Neural cell (in vitro differentiated cells): ENCODE measurements around the gene WDFY3. TPM values are rescaled to one million over a fixed set of nuclear protein-coding genes. Genes with fewer than 3 reads are reported as not detected.

ENCODE experiments used
- H2AFZ ChIP-seq: fragments of 200-600, 300-800 bp; sonication (generic), shearing (Covaris generic); 2 replicates; pipeline ENCODE4 v1.6.0; 2014; ENCODE audit warnings: low read depth, mild to moderate bottlenecking, antibody characterized with exemption, low read length, moderate library complexity
- H3F3A ChIP-seq: fragments of 200-600 bp; shearing (Covaris generic); 2 replicates; pipeline ENCODE4 v1.6.1; 2016; ENCODE audit warnings: mild to moderate bottlenecking, moderate library complexity, mixed read lengths, antibody characterized with exemption, low read length; ENCODE audit not compliant: insufficient read depth, poor library complexity, severe bottlenecking
- H3K27ac ChIP-seq: fragments of 200-600, 300-800 bp; sonication (generic), shearing (Covaris generic); 2 replicates; pipeline ENCODE4 v1.5.1; 2014; ENCODE audit warnings: mild to moderate bottlenecking, low read length, moderate library complexity
- H3K27me3 ChIP-seq: fragments of 300-800, 200-600 bp; sonication (generic), shearing (Covaris generic); 2 replicates; pipeline ENCODE4 v1.6.0; 2014; ENCODE audit warnings: mild to moderate bottlenecking, low read depth, low read length, moderate library complexity; ENCODE audit not compliant: insufficient read depth
- H3K36me3 ChIP-seq: fragments of 300-800, 200-600 bp; sonication (generic), shearing (Covaris generic); 2 replicates; pipeline ENCODE4 v1.5.1; 2014; ENCODE audit warnings: mild to moderate bottlenecking, antibody characterized with exemption, low read length, moderate library complexity; ENCODE audit not compliant: insufficient read depth
- H3K4me2 ChIP-seq: fragments of 300-800, 200-600 bp; sonication (generic), shearing (Covaris generic); 2 replicates; pipeline ENCODE4 v1.6.0; 2014; ENCODE audit warnings: mild to moderate bottlenecking, low read length
- H3K4me3 ChIP-seq: fragments of 300-800, 200-600 bp; sonication (generic), shearing (Covaris generic); 2 replicates; pipeline ENCODE4 v1.5.1; 2014; ENCODE audit warnings: mild to moderate bottlenecking, low read length, moderate library complexity
- H3K79me2 ChIP-seq: fragments of 200-600 bp; shearing (Covaris generic); replicated peaks from 2 replicates; pipeline ENCODE4 v1.6.0; 2014; ENCODE audit warnings: mild to moderate bottlenecking, low read length, moderate library complexity; ENCODE audit not compliant: insufficient read depth
- H3K9ac ChIP-seq: fragments of 300-800, 200-600 bp; sonication (generic), shearing (Covaris generic); 2 replicates; pipeline ENCODE4 v1.6.1; 2016; ENCODE audit warnings: mild to moderate bottlenecking, low read length, mixed read lengths
- H3K9me2 ChIP-seq: fragments of 200-600 bp; shearing (Covaris generic); 2 replicates; pipeline ENCODE4 v1.6.1; 2016; ENCODE audit warnings: mild to moderate bottlenecking, low read length, mixed read lengths; ENCODE audit not compliant: insufficient read depth
- H3K9me3 ChIP-seq: fragments of 200-600, 300-800 bp; sonication (generic), shearing (Covaris generic); 2 replicates; pipeline ENCODE4 v1.6.1; 2016; ENCODE audit warnings: mild to moderate bottlenecking, mixed run types, low read length, moderate library complexity, mixed read lengths
- H4K20me1 ChIP-seq: fragments of 200-600 bp; shearing (Covaris generic); 2 replicates; pipeline ENCODE4 v1.6.1; 2016; ENCODE audit warnings: mild to moderate bottlenecking, mixed run types; ENCODE audit not compliant: insufficient read depth
- EP300 ChIP-seq: fragments of 450-650 bp; conservative IDR thresholded peaks from 2 replicates; pipeline ENCODE4 v1.6.1; 2014; ENCODE audit warnings: antibody characterized with exemption, mild to moderate bottlenecking, moderate library complexity; ENCODE audit not compliant: poor library complexity, severe bottlenecking
- EZH2 ChIP-seq: fragments of 200-600, 300-800 bp; shearing (Covaris generic), sonication (generic); IDR thresholded peaks from 2 replicates; pipeline ENCODE4 v1.6.1; 2014; ENCODE audit warnings: antibody characterized with exemption, low read length, borderline replicate concordance, mild to moderate bottlenecking; ENCODE audit not compliant: insufficient read depth, poor library complexity, severe bottlenecking
- MXI1 ChIP-seq: fragments of 450-650 bp; conservative IDR thresholded peaks from 2 replicates; pipeline ENCODE4 v1.6.1; 2014; ENCODE audit warnings: antibody characterized with exemption, mild to moderate bottlenecking; ENCODE audit not compliant: poor library complexity, severe bottlenecking
- POLR2AphosphoS5 ChIP-seq: IDR thresholded peaks from 2 replicates; pipeline ENCODE4 v1.6.1; 2012
- RAD21 ChIP-seq: fragments of 450-650 bp; conservative IDR thresholded peaks from 2 replicates; pipeline ENCODE4 v1.6.1; 2014; ENCODE audit warnings: antibody characterized with exemption, mild to moderate bottlenecking, moderate library complexity
- SMC3 ChIP-seq: fragments of 450-650 bp; conservative IDR thresholded peaks from 2 replicates; pipeline ENCODE4 v1.6.1; 2014; ENCODE audit warnings: antibody characterized with exemption, mild to moderate bottlenecking, moderate library complexity; ENCODE audit not compliant: poor library complexity
- TAF1 ChIP-seq: IDR thresholded peaks from 2 replicates; pipeline ENCODE4 v1.6.1; 2012; ENCODE audit warnings: low read depth
- polyA plus RNA-seq: library from polyadenylated mRNA; depleted of rRNA; stranded (reverse); fragments of >200 nt; gene quantifications from 2 replicates; pipeline ENCODE4 v1.2.3, GENCODE V29; 2014
- TF ChIP-seq, protein P1 (sequence below): fragments of 450-650 bp; IDR thresholded peaks from 2 replicates; pipeline ENCODE4 v1.5.1; 2014; ENCODE audit warnings: antibody characterized with exemption, mild to moderate bottlenecking, moderate library complexity; ENCODE audit not compliant: poor library complexity, severe bottlenecking
- TF ChIP-seq, protein P2 (sequence below): IDR thresholded peaks from 2 replicates; pipeline ENCODE4 v1.6.1; 2012; ENCODE audit warnings: borderline replicate concordance

WDFY3 gene
- polyA plus RNA-seq, 1 donor from 2014 or later: 39.8 TPM

DNA sequence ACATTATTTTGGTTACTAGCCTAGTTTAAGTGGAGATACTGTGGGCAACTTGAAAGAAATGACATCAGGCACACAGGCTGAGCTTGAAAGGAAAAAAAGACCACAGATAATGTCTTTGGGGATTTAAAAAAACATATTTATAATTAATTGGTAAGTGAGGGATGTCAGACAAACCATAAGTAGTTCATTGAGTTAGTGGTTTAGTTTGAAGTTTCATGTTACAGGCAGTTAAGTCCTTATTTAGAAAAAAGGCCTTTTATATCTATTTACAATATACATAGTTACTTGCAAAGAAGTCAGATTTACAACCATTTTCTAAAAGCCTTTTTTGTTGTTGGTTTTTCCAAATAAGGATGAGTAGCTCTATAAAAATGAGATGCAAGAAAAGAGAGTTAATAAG is 294.3 kb downstream of the WDFY3 start:
- Histone ChIP-seq H3K27ac (no peak overlapping the region), H3K27me3 (no peaks in the 10 kb centered on the region), H3K36me3 (peaks cover 6% of the 10 kb centered on the region), H3K4me2 (no peak overlapping the region), H2AFZ (no peak overlapping the region), H3K9ac (no peak overlapping the region), H3K9me3 (no peaks in the 10 kb centered on the region), H3K4me3 (no peak overlapping the region), H4K20me1 (no peaks in the 10 kb centered on the region), H3K9me2 (no peaks in the 10 kb centered on the region), H3K79me2 (no peaks in the 10 kb centered on the region), H3F3A (no peaks in the 10 kb centered on the region)
- TF ChIP-seq POLR2AphosphoS5 (no peak), SMC3 (no peak), EZH2 (no peak), RAD21 (no peak), EP300 (no peak), TAF1 (no peak), MXI1 (no peak)
- TF ChIP-seq, protein P1, sequence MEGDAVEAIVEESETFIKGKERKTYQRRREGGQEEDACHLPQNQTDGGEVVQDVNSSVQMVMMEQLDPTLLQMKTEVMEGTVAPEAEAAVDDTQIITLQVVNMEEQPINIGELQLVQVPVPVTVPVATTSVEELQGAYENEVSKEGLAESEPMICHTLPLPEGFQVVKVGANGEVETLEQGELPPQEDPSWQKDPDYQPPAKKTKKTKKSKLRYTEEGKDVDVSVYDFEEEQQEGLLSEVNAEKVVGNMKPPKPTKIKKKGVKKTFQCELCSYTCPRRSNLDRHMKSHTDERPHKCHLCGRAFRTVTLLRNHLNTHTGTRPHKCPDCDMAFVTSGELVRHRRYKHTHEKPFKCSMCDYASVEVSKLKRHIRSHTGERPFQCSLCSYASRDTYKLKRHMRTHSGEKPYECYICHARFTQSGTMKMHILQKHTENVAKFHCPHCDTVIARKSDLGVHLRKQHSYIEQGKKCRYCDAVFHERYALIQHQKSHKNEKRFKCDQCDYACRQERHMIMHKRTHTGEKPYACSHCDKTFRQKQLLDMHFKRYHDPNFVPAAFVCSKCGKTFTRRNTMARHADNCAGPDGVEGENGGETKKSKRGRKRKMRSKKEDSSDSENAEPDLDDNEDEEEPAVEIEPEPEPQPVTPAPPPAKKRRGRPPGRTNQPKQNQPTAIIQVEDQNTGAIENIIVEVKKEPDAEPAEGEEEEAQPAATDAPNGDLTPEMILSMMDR: no peak
- TF ChIP-seq, protein P2, sequence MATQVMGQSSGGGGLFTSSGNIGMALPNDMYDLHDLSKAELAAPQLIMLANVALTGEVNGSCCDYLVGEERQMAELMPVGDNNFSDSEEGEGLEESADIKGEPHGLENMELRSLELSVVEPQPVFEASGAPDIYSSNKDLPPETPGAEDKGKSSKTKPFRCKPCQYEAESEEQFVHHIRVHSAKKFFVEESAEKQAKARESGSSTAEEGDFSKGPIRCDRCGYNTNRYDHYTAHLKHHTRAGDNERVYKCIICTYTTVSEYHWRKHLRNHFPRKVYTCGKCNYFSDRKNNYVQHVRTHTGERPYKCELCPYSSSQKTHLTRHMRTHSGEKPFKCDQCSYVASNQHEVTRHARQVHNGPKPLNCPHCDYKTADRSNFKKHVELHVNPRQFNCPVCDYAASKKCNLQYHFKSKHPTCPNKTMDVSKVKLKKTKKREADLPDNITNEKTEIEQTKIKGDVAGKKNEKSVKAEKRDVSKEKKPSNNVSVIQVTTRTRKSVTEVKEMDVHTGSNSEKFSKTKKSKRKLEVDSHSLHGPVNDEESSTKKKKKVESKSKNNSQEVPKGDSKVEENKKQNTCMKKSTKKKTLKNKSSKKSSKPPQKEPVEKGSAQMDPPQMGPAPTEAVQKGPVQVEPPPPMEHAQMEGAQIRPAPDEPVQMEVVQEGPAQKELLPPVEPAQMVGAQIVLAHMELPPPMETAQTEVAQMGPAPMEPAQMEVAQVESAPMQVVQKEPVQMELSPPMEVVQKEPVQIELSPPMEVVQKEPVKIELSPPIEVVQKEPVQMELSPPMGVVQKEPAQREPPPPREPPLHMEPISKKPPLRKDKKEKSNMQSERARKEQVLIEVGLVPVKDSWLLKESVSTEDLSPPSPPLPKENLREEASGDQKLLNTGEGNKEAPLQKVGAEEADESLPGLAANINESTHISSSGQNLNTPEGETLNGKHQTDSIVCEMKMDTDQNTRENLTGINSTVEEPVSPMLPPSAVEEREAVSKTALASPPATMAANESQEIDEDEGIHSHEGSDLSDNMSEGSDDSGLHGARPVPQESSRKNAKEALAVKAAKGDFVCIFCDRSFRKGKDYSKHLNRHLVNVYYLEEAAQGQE: no peak

- no peak overlapping the region for H3K9ac ChIP-seq
- no peaks in the 10 kb centered on the region for H3F3A ChIP-seq
- H3K9me3 ChIP-seq: no peaks in the 10 kb centered on the region
- H3K4me3 ChIP-seq: no peak overlapping the region
- no peaks in the 10 kb centered on the region for H4K20me1 ChIP-seq
- H3K79me2 ChIP-seq: no peaks in the 10 kb centered on the region
- peaks cover 11% of the 10 kb centered on the region for H3K36me3 ChIP-seq
- no peak overlapping the region for H3K27ac ChIP-seq
- TF ChIP-seq, protein P2: no peak
- no peak for TF ChIP-seq RAD21
- no peak for TF ChIP-seq POLR2AphosphoS5
- TF ChIP-seq SMC3: no peak
- TF ChIP-seq MXI1: no peak
- no peak for TF ChIP-seq TAF1
- TF ChIP-seq, protein P1: no peak
- TF ChIP-seq EZH2: no peak
- TF ChIP-seq EP300: no peak
- H3K4me2 ChIP-seq: no peak overlapping the region
- no peaks in the 10 kb centered on the region for H3K9me2 ChIP-seq
- H3K27me3 ChIP-seq: no peaks in the 10 kb centered on the region
- H2AFZ ChIP-seq: no peak overlapping the region
Measured at GRCh38 chr4:84669201-84669600, 297.3 kb downstream of the WDFY3 start.
